OCI-LY7 (cell line): Measurements from ENCODE around the gene TMEM43.

Experiments used
- EZH2phosphoT487 ChIP-seq: fragments of 200-600 bp; sonication (generic); IDR thresholded peaks from 2 replicates; pipeline ENCODE4 v1.6.1; 2018; ENCODE audit warnings: low read depth, borderline replicate concordance, mild to moderate bottlenecking, mixed run types, antibody characterized with exemption, low read length, moderate library complexity, mixed read lengths
- TF ChIP-seq, protein P1 (sequence below): fragments of 200-600 bp; sonication (generic); conservative IDR thresholded peaks from 2 replicates; pipeline ENCODE4 v1.5.1; 2014; ENCODE audit warnings: mild to moderate bottlenecking, antibody characterized with exemption, low read length, moderate library complexity, mixed read lengths

DNA sequence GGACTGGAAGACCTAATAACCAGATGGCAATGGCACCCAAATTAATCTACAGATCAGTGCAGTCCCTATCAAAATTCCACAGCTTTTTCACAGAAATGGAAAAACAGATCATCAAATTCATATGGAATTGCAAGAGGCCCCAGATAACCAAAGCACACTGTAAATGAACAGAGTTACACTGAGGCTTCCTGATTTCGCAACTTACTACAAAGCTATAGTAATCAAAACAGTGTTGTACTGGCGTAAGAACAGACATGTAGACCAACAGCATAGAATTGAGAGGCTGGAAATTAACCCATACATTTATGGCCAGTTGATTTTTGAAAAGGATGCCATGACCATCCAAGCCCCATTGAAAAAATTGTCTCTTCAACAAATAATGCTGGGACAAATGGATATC is 37.3 kb downstream of the TMEM43 start:
- TF ChIP-seq, protein P1, sequence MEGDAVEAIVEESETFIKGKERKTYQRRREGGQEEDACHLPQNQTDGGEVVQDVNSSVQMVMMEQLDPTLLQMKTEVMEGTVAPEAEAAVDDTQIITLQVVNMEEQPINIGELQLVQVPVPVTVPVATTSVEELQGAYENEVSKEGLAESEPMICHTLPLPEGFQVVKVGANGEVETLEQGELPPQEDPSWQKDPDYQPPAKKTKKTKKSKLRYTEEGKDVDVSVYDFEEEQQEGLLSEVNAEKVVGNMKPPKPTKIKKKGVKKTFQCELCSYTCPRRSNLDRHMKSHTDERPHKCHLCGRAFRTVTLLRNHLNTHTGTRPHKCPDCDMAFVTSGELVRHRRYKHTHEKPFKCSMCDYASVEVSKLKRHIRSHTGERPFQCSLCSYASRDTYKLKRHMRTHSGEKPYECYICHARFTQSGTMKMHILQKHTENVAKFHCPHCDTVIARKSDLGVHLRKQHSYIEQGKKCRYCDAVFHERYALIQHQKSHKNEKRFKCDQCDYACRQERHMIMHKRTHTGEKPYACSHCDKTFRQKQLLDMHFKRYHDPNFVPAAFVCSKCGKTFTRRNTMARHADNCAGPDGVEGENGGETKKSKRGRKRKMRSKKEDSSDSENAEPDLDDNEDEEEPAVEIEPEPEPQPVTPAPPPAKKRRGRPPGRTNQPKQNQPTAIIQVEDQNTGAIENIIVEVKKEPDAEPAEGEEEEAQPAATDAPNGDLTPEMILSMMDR: no peak
- TF ChIP-seq EZH2phosphoT487: no peak
